Activated CD8-positive, alpha-beta T cell treated with anti-CD3 and anti-CD28 coated beads, Interleukin-2, amount 10 ng/mL, durations not matched to agents 7 days and 5 days (primary cell): ENCODE measurements around the gene PLXNB1. TPM values are rescaled to one million over a fixed set of nuclear protein-coding genes. Genes with fewer than 3 reads are reported as not detected.

Experiments
- ATAC-seq: fragments of 150-1000 bp; cut with Tn5 transposase; one replicate; pipeline ENCODE4 v1.10.0; 2021; ENCODE audit warnings: moderate library complexity
- CTCF ChIA-PET: fragments of 350-600 bp; sonication (Branson Sonifier 250); formaldehyde crosslinking; loops from one replicate; lab custom pipeline; 2021; ENCODE audit warnings: antibody characterized with exemption; lab: Charles Lee
- POLR2A ChIA-PET: fragments of 350-600 bp; sonication (Branson Sonifier 250); formaldehyde crosslinking; loops from one replicate; lab custom pipeline; 2021; ENCODE audit warnings: antibody characterized with exemption; lab: Charles Lee
- DNase-seq: peaks from one replicate; pipeline ENCODE4 v3.0.0-alpha.2; 2020
- H3K27ac Mint-ChIP-seq: one replicate; pipeline ENCODE4 v1.8.0; 2021; ENCODE audit warnings: mild to moderate bottlenecking, mixed read lengths
- H3K27me3 Mint-ChIP-seq: one replicate; pipeline ENCODE4 v1.8.0; 2021; ENCODE audit warnings: low read depth, mixed read lengths
- H3K36me3 Mint-ChIP-seq: one replicate; pipeline ENCODE4 v1.8.0; 2021; ENCODE audit warnings: low read depth, mixed read lengths
- H3K4me1 Mint-ChIP-seq: one replicate; pipeline ENCODE4 v1.8.0; 2021; ENCODE audit warnings: low read depth, mixed read lengths
- H3K4me3 Mint-ChIP-seq: one replicate; pipeline ENCODE4 v1.8.0; 2021; ENCODE audit warnings: mild to moderate bottlenecking, mixed read lengths
- H3K9me3 Mint-ChIP-seq: one replicate; pipeline ENCODE4 v1.8.0; 2022; ENCODE audit warnings: mixed read lengths; ENCODE audit not compliant: insufficient read depth
- total RNA-seq, 2 experiments: library from RNA; stranded (reverse); gene quantifications; one replicate each; pipeline ENCODE4 v1.2.3, GENCODE V29; 2021

Gene PLXNB1
- total RNA-seq, 2 experiments from 2014 or later = 0.76 to 1.7 TPM

DNA sequence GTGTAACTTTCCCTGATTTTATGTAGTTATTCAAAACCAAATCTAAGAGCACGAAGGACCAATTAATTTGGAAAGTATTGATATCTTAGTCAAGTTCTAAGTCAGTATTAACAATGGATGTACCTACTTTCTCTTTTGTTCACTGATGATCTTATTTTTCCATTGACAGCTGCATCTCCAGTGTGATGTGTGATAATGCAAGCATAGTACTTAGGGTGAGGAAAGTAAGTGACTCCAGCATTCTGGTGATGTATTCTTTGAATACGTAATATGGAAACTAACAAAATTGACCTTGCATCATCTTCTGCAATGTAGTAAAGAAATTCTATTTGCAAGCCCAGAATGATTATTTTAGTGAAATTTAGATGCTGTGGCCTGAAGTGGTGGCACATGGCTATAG is 35.5 kb downstream of the PLXNB1 start:
- Mint-ChIP-seq H3K36me3 (no peaks in the 10 kb centered on the region), H3K9me3 (no peaks in the 10 kb centered on the region), H3K27ac (no peak overlapping the region), H3K27me3 (peaks cover 31% of the 10 kb centered on the region), H3K4me1 (peaks cover 2% of the 10 kb centered on the region), H3K4me3 (no peak overlapping the region)
- no peak for DNase-seq
- ChIA-PET POLR2A (no interaction called here), CTCF (interaction anchor here (1.3 to 4.2 kb wide), 2 partner anchors 42 to 113 kb away, joined by 3 to 22 read pairs; no protein-coding TSS in a partner anchor)
- no peak for ATAC-seq

- no peak overlapping the region for H3K4me3 Mint-ChIP-seq
- CTCF ChIA-PET = interaction anchor here (1.9 to 2.2 kb wide), 2 partner anchors 11 to 47 kb away, joined by 10 to 11 read pairs; no protein-coding TSS in a partner anchor
- H3K27ac Mint-ChIP-seq = no peak overlapping the region
- POLR2A ChIA-PET = no interaction called here
- DNase-seq (no peak), ATAC-seq (no peak)
- H3K4me1 Mint-ChIP-seq = no peaks in the 10 kb centered on the region
- H3K27me3 Mint-ChIP-seq = peaks cover 54% of the 10 kb centered on the region
- H3K36me3 Mint-ChIP-seq = no peaks in the 10 kb centered on the region
- H3K9me3 Mint-ChIP-seq = no peaks in the 10 kb centered on the region
Measured at GRCh38 chr3:48388966-48389365, 40.9 kb downstream of the PLXNB1 start.

DNA sequence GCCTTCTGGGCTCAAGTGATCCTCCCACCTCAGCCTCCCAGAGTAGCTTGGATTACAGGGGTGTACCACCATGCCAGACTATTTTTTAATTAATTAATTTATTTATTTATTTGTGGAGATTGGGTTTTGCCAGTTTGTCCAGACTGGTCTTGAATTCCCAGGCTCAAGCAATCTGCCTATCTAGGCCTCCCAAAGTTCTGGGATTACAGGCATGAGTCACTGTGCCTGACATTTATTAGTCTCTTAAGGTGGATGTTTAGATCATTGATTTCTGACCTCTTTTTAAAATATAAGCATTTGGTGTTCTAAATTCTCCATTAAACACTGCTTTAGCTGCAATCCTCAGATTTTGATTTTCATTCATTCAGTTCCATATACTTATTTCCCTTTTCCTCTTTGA is 42.3 kb downstream of the PLXNB1 start:
- H3K36me3 Mint-ChIP-seq = no peaks in the 10 kb centered on the region
- no peak overlapping the region for H3K27ac Mint-ChIP-seq
- DNase-seq (no peak), ATAC-seq (no peak)
- CTCF ChIA-PET = interaction anchor here (0.8 to 2.2 kb wide), 2 partner anchors 13 to 36 kb away, joined by 3 to 11 read pairs; no protein-coding TSS in a partner anchor
- H3K9me3 Mint-ChIP-seq = no peaks in the 10 kb centered on the region
- H3K4me3 Mint-ChIP-seq = no peak overlapping the region
- peaks cover 57% of the 10 kb centered on the region for H3K27me3 Mint-ChIP-seq
- no peaks in the 10 kb centered on the region for H3K4me1 Mint-ChIP-seq
- POLR2A ChIA-PET = no interaction called here

GRCh38 chr3:48372862-48373435 is 56.9 kb downstream of the PLXNB1 start:
- Mint-ChIP-seq H3K9me3 (no peaks in the 10 kb centered on the region), H3K4me1 (no peaks in the 10 kb centered on the region), H3K27ac (no peak overlapping the region), H3K27me3 (peaks cover 5% of the 10 kb centered on the region), H3K36me3 (no peaks in the 10 kb centered on the region), H3K4me3 (no peak overlapping the region)
- ChIA-PET POLR2A (no interaction called here), CTCF (interaction anchor here (1.5 kb wide), 1 partner anchor 28 kb away, joined by 4 read pairs; no protein-coding TSS in a partner anchor)
- DNase-seq = no peak
- ATAC-seq = no peak

DNA sequence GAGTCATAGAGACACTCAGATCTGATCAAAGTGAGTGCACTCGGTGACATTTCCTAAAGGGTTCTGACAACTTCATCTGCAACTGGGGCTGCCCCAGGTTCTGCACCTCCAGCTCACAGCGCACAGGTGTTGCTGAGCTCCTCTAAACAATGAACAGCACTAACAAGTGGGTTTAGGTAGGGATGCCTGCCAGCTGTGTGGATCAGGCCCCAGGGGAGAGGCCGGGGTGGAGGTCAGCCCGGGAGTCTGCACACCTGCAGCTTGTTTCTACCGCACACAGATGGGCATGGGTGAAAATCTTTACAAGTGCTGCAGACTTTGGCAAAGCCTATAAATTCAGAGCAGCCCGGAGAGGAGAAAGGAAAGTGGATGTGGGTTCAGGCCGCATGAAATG is 57.5 kb downstream of the PLXNB1 start:
- no peak overlapping the region for H3K27ac Mint-ChIP-seq
- ChIA-PET POLR2A (no interaction called here), CTCF (interaction anchor here (1.5 kb wide), 1 partner anchor 28 kb away, joined by 4 read pairs; no protein-coding TSS in a partner anchor)
- no peak for ATAC-seq
- no peaks in the 10 kb centered on the region for H3K9me3 Mint-ChIP-seq
- peaks cover 3% of the 10 kb centered on the region for H3K27me3 Mint-ChIP-seq
- H3K4me3 Mint-ChIP-seq = no peak overlapping the region
- no peaks in the 10 kb centered on the region for H3K36me3 Mint-ChIP-seq
- no peaks in the 10 kb centered on the region for H3K4me1 Mint-ChIP-seq
- no peak for DNase-seq

- DNase-seq (no peak), ATAC-seq (no peak)
- ChIA-PET POLR2A (no interaction called here), CTCF (interaction anchor here (1.5 kb wide), 1 partner anchor 29 kb away, joined by 4 read pairs; no protein-coding TSS in a partner anchor)
- Mint-ChIP-seq H3K27me3 (peaks cover 2% of the 10 kb centered on the region), H3K36me3 (no peaks in the 10 kb centered on the region), H3K27ac (no peak within 1 kb of the TSS), H3K4me3 (no peak within 1 kb of the TSS), H3K9me3 (no peaks in the 10 kb centered on the region), H3K4me1 (no peaks in the 10 kb centered on the region)
Measured at GRCh38 chr3:48371651-48372376, 58.1 kb downstream of the PLXNB1 start, which contains the start of gene FBXW12. FBXW12 (plus strand) TSS chr3:48372219; CDS start chr3:48372768, 549 bp downstream.

- Mint-ChIP-seq H3K36me3 (no peaks in the 10 kb centered on the region), H3K27me3 (peaks cover 6% of the 10 kb centered on the region), H3K4me1 (no peaks in the 10 kb centered on the region), H3K27ac (no peak overlapping the region), H3K9me3 (no peaks in the 10 kb centered on the region), H3K4me3 (no peak overlapping the region)
- ATAC-seq (no peak), DNase-seq (no peak)
- CTCF ChIA-PET = interaction anchor here (1.6 kb wide), 1 partner anchor 66 kb away, joined by 3 read pairs; no protein-coding TSS in a partner anchor
- POLR2A ChIA-PET = no interaction called here
Measured at GRCh38 chr3:48370333-48370713, 59.6 kb downstream of the PLXNB1 start.

DNA sequence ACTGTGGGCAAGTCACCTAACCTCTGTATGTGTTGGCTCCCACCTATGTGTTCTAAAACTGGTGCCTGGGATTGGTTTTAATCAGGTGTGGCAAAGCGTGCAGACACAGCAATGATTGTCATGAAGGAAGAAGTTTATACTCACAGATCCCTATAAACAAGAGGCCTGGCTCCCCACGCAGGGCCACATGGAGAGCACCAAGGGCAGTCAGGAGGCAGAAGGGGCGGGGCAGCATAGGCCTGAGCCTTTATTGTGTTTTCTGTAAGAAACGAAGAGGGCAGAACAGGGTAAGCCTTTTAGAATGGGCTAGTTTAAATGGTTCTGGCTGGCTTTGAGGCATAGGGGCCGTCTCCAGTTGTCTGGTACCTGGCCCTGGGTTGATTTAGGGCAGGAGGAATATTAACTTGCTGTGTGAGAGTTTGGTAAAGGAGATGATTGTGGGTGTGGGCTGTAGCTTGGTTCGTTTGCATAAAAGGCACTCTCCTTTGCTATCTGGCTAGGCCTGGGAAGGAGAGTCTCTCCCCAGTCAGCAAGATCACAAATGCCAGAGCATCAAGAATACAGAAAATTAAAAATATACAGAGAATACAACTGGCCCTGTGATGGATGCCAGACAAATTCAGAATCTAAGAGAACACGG is 60.1 kb downstream of the PLXNB1 start:
- ATAC-seq (no peak), DNase-seq (no peak)
- Mint-ChIP-seq H3K36me3 (no peaks in the 10 kb centered on the region), H3K27ac (no peak overlapping the region), H3K4me3 (no peak overlapping the region), H3K4me1 (no peaks in the 10 kb centered on the region), H3K27me3 (peaks cover 9% of the 10 kb centered on the region), H3K9me3 (no peaks in the 10 kb centered on the region)
- CTCF ChIA-PET = interaction anchor here (1.6 kb wide), 1 partner anchor 66 kb away, joined by 3 read pairs; no protein-coding TSS in a partner anchor
- POLR2A ChIA-PET = no interaction called here

DNA sequence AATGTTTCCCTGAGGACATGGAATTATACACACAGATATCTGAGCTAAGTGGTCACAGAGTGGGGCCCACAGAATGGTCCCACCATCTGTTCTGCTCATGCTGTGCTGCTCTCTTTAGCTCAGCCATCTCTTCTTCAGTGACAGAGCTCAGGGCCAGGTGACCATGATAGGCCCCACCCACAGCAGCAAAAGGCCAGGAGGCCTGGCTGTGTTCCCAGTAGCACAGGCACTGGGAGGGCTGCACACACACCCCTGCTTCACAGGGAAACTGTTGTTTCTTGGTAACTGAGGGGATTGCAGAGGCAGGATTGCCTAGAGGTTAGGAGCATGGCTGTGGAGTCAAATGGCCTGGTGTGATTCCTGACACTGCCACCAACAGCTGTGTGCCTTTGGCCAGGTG is 62.7 kb downstream of the PLXNB1 start:
- ATAC-seq = no peak

GRCh38 chr3:48364840-48365239 is 65.0 kb downstream of the PLXNB1 start:
- CTCF ChIA-PET = no interaction called here
- no peak overlapping the region for H3K27ac Mint-ChIP-seq
- no peak overlapping the region for H3K4me3 Mint-ChIP-seq
- POLR2A ChIA-PET = no interaction called here
- no peaks in the 10 kb centered on the region for H3K4me1 Mint-ChIP-seq
- peaks cover 21% of the 10 kb centered on the region for H3K27me3 Mint-ChIP-seq
- DNase-seq = no peak
- peaks cover 9% of the 10 kb centered on the region for H3K9me3 Mint-ChIP-seq
- no peaks in the 10 kb centered on the region for H3K36me3 Mint-ChIP-seq
- no peak for ATAC-seq

More for the DNA sequence above, 62.7 kb downstream of the PLXNB1 start:
- DNase-seq = no peak
- H3K9me3 Mint-ChIP-seq = peaks cover 3% of the 10 kb centered on the region
- no peaks in the 10 kb centered on the region for H3K4me1 Mint-ChIP-seq
- CTCF ChIA-PET = interaction anchor here (0.6 kb wide), 1 partner anchor 69 kb away, joined by 3 read pairs; no protein-coding TSS in a partner anchor
- no peak overlapping the region for H3K27ac Mint-ChIP-seq
- peaks cover 10% of the 10 kb centered on the region for H3K27me3 Mint-ChIP-seq
- POLR2A ChIA-PET = no interaction called here
- H3K4me3 Mint-ChIP-seq = no peak overlapping the region
- no peaks in the 10 kb centered on the region for H3K36me3 Mint-ChIP-seq

GRCh38 chr3:48361928-48362327 is 68.0 kb downstream of the PLXNB1 start:
- POLR2A ChIA-PET = no interaction called here
- Mint-ChIP-seq H3K4me1 (no peaks in the 10 kb centered on the region), H3K27me3 (peaks cover 26% of the 10 kb centered on the region), H3K9me3 (peaks cover 12% of the 10 kb centered on the region), H3K36me3 (no peaks in the 10 kb centered on the region), H3K4me3 (no peak overlapping the region), H3K27ac (no peak overlapping the region)
- no peak for DNase-seq
- no peak for ATAC-seq
- CTCF ChIA-PET = no interaction called here
